IMR-90 (cell line): ENCODE results near the gene LRRC61. TPM values are rescaled to one million over a fixed set of nuclear protein-coding genes. Genes with fewer than 3 reads are reported as not detected.

Experiments
- ATAC-seq: fragments of 200-7000 bp; cut with Tn5 transposase; 2 replicates; pipeline ENCODE4 v1.9.1; 2020; ENCODE audit warnings: low read depth, mild to moderate bottlenecking, moderate library complexity
- BruUV-seq: library from RNA; stranded (reverse); fragments of 400-500 nt; replicated peaks from 2 replicates; lab custom pipeline; 2021; lab: Mats Ljungman, UMichigan
- CTCF ChIA-PET: fragments of 300-600 bp; formaldehyde crosslinking; extraction: SDS; loops from one replicate; lab custom pipeline; 2021; ENCODE audit warnings: antibody characterized with exemption; lab: Yijun Ruan, JAX
- POLR2A ChIA-PET: fragments of 300-600 bp; sonication (Branson Sonifier 250); formaldehyde crosslinking; loops from one replicate; lab custom pipeline; 2022; ENCODE audit warnings: antibody characterized with exemption; ENCODE audit not compliant: unreplicated experiment; lab: Charles Lee
- DNase-seq: peaks from one replicate; pipeline ENCODE4 v3.0.0; 2013
- H2AFZ ChIP-seq: replicated peaks from 2 replicates; pipeline ENCODE3; 2013; ENCODE audit warnings: low read length, mild to moderate bottlenecking; ENCODE audit not compliant: poor library complexity
- H2AK5ac ChIP-seq: 2 replicates; pipeline ENCODE4 v1.6.1; 2013; ENCODE audit warnings: low read depth, low read length, inconsistent platforms
- H2AK9ac ChIP-seq: replicated peaks from 2 replicates; pipeline ENCODE3; 2013; ENCODE audit warnings: mild to moderate bottlenecking, low read depth, low read length, moderate library complexity; ENCODE audit not compliant: poor library complexity
- H2BK120ac ChIP-seq: 2 replicates; pipeline ENCODE4 v1.6.1; 2013; ENCODE audit warnings: low read depth, low read length, inconsistent platforms
- H2BK15ac ChIP-seq: 3 replicates; pipeline ENCODE4 v1.6.1; 2013; ENCODE audit warnings: low read depth, low read length, inconsistent platforms
- H2BK20ac ChIP-seq: 2 replicates; pipeline ENCODE4 v1.6.1; 2013; ENCODE audit warnings: low read depth, mild to moderate bottlenecking, inconsistent platforms, low read length, moderate library complexity
- H2BK5ac ChIP-seq: 2 replicates; pipeline ENCODE4 v1.6.1; 2013; ENCODE audit warnings: mild to moderate bottlenecking, low read depth, low read length, inconsistent platforms; ENCODE audit not compliant: poor library complexity, severe bottlenecking
- H3K14ac ChIP-seq: replicated peaks from 2 replicates; pipeline ENCODE4 v1.6.1; 2013; ENCODE audit warnings: low read depth, low read length, inconsistent platforms
- H3K18ac ChIP-seq: 2 replicates; pipeline ENCODE4 v1.6.1; 2013; ENCODE audit warnings: low read depth, low read length, control low read depth
- H3K23ac ChIP-seq: 2 replicates; pipeline ENCODE4 v1.6.1; 2013; ENCODE audit warnings: low read depth, low read length, inconsistent platforms
- H3K27ac ChIP-seq: 2 replicates; pipeline ENCODE4 v1.5.1; 2013; ENCODE audit warnings: mild to moderate bottlenecking, control low read depth, low read length; ENCODE audit not compliant: insufficient read depth
- H3K27me3 ChIP-seq: 2 replicates; pipeline ENCODE4 v1.6.1; 2013; ENCODE audit warnings: low read length; ENCODE audit not compliant: control insufficient read depth, insufficient read depth
- H3K36me3 ChIP-seq: 2 replicates; pipeline ENCODE4 v1.6.1; 2013; ENCODE audit warnings: low read length, mixed read lengths; ENCODE audit not compliant: control insufficient read depth, insufficient read depth
- H3K4ac ChIP-seq: 2 replicates; pipeline ENCODE4 v1.6.1; 2013; ENCODE audit warnings: low read depth, low read length, inconsistent platforms
- H3K4me1 ChIP-seq: 2 replicates; pipeline ENCODE4 v1.6.1; 2013; ENCODE audit warnings: low read length, mixed read lengths; ENCODE audit not compliant: control insufficient read depth, insufficient read depth
- H3K4me2 ChIP-seq: 2 replicates; pipeline ENCODE4 v1.6.1; 2013; ENCODE audit warnings: low read depth, mild to moderate bottlenecking, control low read depth, low read length, moderate library complexity
- H3K4me3 ChIP-seq: 2 replicates; pipeline ENCODE4 v1.5.1; 2013; ENCODE audit warnings: low read depth, mild to moderate bottlenecking, control low read depth, low read length, moderate library complexity; ENCODE audit not compliant: insufficient read depth
- H3K56ac ChIP-seq: 2 replicates; pipeline ENCODE4 v1.6.1; 2013; ENCODE audit warnings: low read length, inconsistent platforms; ENCODE audit not compliant: insufficient read depth; ENCODE audit errors: extremely low read depth
- H3K79me1 ChIP-seq, 2 experiments: 2 replicates each; pipeline ENCODE4 v1.6.1; 2013; ENCODE audit warnings: low read length in 2 of 2, inconsistent platforms in 1 of 2, low read depth in 1 of 2
- H3K9ac ChIP-seq: 2 replicates; pipeline ENCODE4 v1.6.1; 2013; ENCODE audit warnings: low read depth, low read length, control low read depth
- H3K9me1 ChIP-seq: 2 replicates; pipeline ENCODE4 v1.6.1; 2013; ENCODE audit warnings: low read length, inconsistent platforms; ENCODE audit not compliant: insufficient read depth
- H3K9me3 ChIP-seq: 2 replicates; pipeline ENCODE4 v1.6.1; 2013; ENCODE audit warnings: low read length; ENCODE audit not compliant: control insufficient read depth, insufficient read depth
- H4K20me1 ChIP-seq: 2 replicates; pipeline ENCODE4 v1.6.1; 2013; ENCODE audit warnings: low read length, inconsistent platforms; ENCODE audit not compliant: insufficient read depth
- H4K5ac ChIP-seq: 2 replicates; pipeline ENCODE4 v1.6.1; 2013; ENCODE audit warnings: mild to moderate bottlenecking, low read depth, low read length, control low read depth
- H4K8ac ChIP-seq, 2 experiments: 2 replicates each; pipeline ENCODE4 v1.6.1; 2013; ENCODE audit warnings: low read depth in 2 of 2, low read length in 2 of 2, control low read depth in 1 of 2, inconsistent platforms in 1 of 2
- H4K91ac ChIP-seq: 2 replicates; pipeline ENCODE4 v1.6.1; 2013; ENCODE audit warnings: low read depth, low read length, inconsistent platforms; ENCODE audit not compliant: insufficient read depth
- BHLHE40 ChIP-seq: fragments of 150-350 bp; IDR thresholded peaks from 2 replicates; pipeline ENCODE4 v1.6.1; 2016; ENCODE audit warnings: mild to moderate bottlenecking, low read depth, low read length
- CEBPB ChIP-seq: IDR thresholded peaks from 2 replicates; pipeline ENCODE4 v1.6.1; 2012; ENCODE audit warnings: low read depth, low read length, improper control_type of control experiment
- CTCF ChIP-seq: conservative IDR thresholded peaks from 2 replicates; pipeline ENCODE4 v1.5.1; 2012; ENCODE audit warnings: mild to moderate bottlenecking, low read depth, low read length, improper control_type of control experiment
- ELK1 ChIP-seq: fragments of 150-350 bp; IDR thresholded peaks from 2 replicates; pipeline ENCODE4 v1.6.1; 2016; ENCODE audit warnings: low read depth, mild to moderate bottlenecking, low read length, moderate library complexity, borderline replicate concordance
- FOS ChIP-seq: fragments of 150-350 bp; IDR thresholded peaks from 2 replicates; pipeline ENCODE4 v1.6.1; 2016; ENCODE audit warnings: low read depth, low read length
- MAFK ChIP-seq: IDR thresholded peaks from 2 replicates; pipeline ENCODE4 v1.6.1; 2012; ENCODE audit warnings: low read depth, low read length, improper control_type of control experiment
- MAZ ChIP-seq: IDR thresholded peaks from 2 replicates; pipeline ENCODE4 v1.6.1; 2012; ENCODE audit warnings: low read depth, mild to moderate bottlenecking, low read length, improper control_type of control experiment, moderate library complexity, borderline replicate concordance
- MXI1 ChIP-seq: IDR thresholded peaks from 2 replicates; pipeline ENCODE4 v1.6.1; 2012; ENCODE audit warnings: low read depth, mild to moderate bottlenecking, low read length, moderate library complexity, borderline replicate concordance
- NFE2L2 ChIP-seq: fragments of 150-350 bp; IDR thresholded peaks from 2 replicates; pipeline ENCODE4 v1.6.1; 2016; ENCODE audit warnings: low read depth, mild to moderate bottlenecking, low read length
- RAD21 ChIP-seq: IDR thresholded peaks from 2 replicates; pipeline ENCODE4 v1.6.1; 2012; ENCODE audit warnings: low read length, improper control_type of control experiment
- RCOR1 ChIP-seq: IDR thresholded peaks from 2 replicates; pipeline ENCODE4 v1.6.1; 2012; ENCODE audit warnings: mild to moderate bottlenecking, low read length, improper control_type of control experiment; ENCODE audit not compliant: insufficient replicate concordance
- RFX5 ChIP-seq: IDR thresholded peaks from 2 replicates; pipeline ENCODE4 v1.8.0; 2012; ENCODE audit warnings: low read depth, mild to moderate bottlenecking, low read length, moderate library complexity
- SMC3 ChIP-seq: fragments of 150-350 bp; IDR thresholded peaks from 2 replicates; pipeline ENCODE4 v1.6.1; 2016; ENCODE audit warnings: low read depth, mild to moderate bottlenecking, antibody characterized with exemption, low read length, moderate library complexity
- USF2 ChIP-seq: fragments of 150-350 bp; IDR thresholded peaks from 2 replicates; pipeline ENCODE4 v1.6.1; 2017; ENCODE audit warnings: mild to moderate bottlenecking, antibody characterized with exemption, low read length, low read depth
- WGBS, 2 experiments: methylation state at CpG; one replicate each; pipeline versions ENCODE4 v1.1.5 to v1.1.7; 2013; ENCODE audit warnings: missing lambda C conversion rate in 2 of 2; ENCODE audit not compliant: insufficient read length in 1 of 2; ENCODE audit errors: extremely low coverage in 2 of 2; 5-methylcytosine and 5-hydroxymethylcytosine counted together
- dilution Hi-C: fragments of 300-500 bp; cut with HindIII; formaldehyde crosslinking; loops from one replicate; pipeline ENCODE4 v1.14.3; 2018; ENCODE audit warnings: low sequenced_read_pairs; ENCODE audit not compliant: unreplicated experiment
- in situ Hi-C: fragments of 300-500 bp; cut with MboI; formaldehyde crosslinking; loops from 3 replicates; pipeline ENCODE4 v1.14.3; 2019; ENCODE audit warnings: low sequenced_read_pairs, inconsistent platforms, mixed read lengths
- intact Hi-C: fragments of 100-400 bp; cut with micrococcal nuclease; formaldehyde crosslinking; loops from 2 replicates; pipeline ENCODE4 v1.10.0; 2022
- polyA plus RNA-seq, 3 experiments: library from polyadenylated mRNA; depleted of rRNA; stranded (reverse); fragments of >200 nt; gene quantifications; 2 replicates each; pipeline ENCODE4 v1.2.3, GENCODE V29; 2012; ENCODE audit warnings: low replicate concordance in 1 of 3
- total RNA-seq: library from RNA; depleted of rRNA; stranded (reverse); fragments of >200 nt; gene quantifications from 2 replicates; pipeline ENCODE4 v1.2.3, GENCODE V29; 2012

LRRC61 gene
- total and polyA plus RNA-seq, 2 of the 4 experiments (the other 2 are of a cell fraction): 0.07 TPM; not detected in 1

- Histone ChIP-seq H4K91ac (no peak overlapping the region), H3K79me1 (peaks cover 21 to 48% of the 10 kb centered on the region in 2 experiments; a peak in 3 of 4 replicates), H3K14ac (no peak overlapping the region), H3K9me1 (peaks cover 2% of the 10 kb centered on the region; the same call in 1 of the 2 replicates), H2BK120ac (no peak overlapping the region), H4K8ac (no peak overlapping the region), H3K4me2 (no peak overlapping the region), H3K4me1 (peaks cover 18% of the 10 kb centered on the region), H2AK9ac (peak overlapping the region; percentile 66), H2BK5ac (no peak overlapping the region), H3K4ac (no peak overlapping the region), H3K27me3 (no peaks in the 10 kb centered on the region), H2BK15ac (no peak overlapping the region), H3K27ac (no peak overlapping the region), H3K36me3 (peaks cover 38% of the 10 kb centered on the region), H3K23ac (no peak overlapping the region), H4K5ac (no peak overlapping the region), H3K4me3 (no peak overlapping the region), H3K9ac (no peak overlapping the region), H2AFZ (no peak overlapping the region), H3K9me3 (no peaks in the 10 kb centered on the region), H2BK20ac (no peak overlapping the region), H3K56ac (no peak overlapping the region), H2AK5ac (no peak overlapping the region), H4K20me1 (peaks cover 9% of the 10 kb centered on the region), H3K18ac (no peak overlapping the region)
- ChIA-PET CTCF (interaction anchor here (1.2 kb wide), 1 partner anchor 14 kb away, joined by 3 read pairs; no protein-coding TSS in a partner anchor), POLR2A (interaction anchor here (0.7 kb wide), 1 partner anchor 37 kb away, joined by 6 read pairs; no protein-coding TSS in a partner anchor)
- no TSS peak for BruUV-seq
- 89% methylated on average over 34 of the region's 79 CpGs; no CpG with 5 or more reads in 1 of the 2 experiments for WGBS, 2 experiments
- no peak for DNase-seq
- ATAC-seq: no peak
- intact Hi-C loops (no loop called here), in situ Hi-C loops (no loop called here), dilution Hi-C loops (no loop called here)
- TF ChIP-seq CEBPB: no peak
- no peak for TF ChIP-seq MAFK
- no peak for TF ChIP-seq RAD21
- TF ChIP-seq MXI1: no peak
- no peak for TF ChIP-seq MAZ
- TF ChIP-seq RCOR1: no peak
- no peak for TF ChIP-seq USF2
- TF ChIP-seq RFX5: no peak
- TF ChIP-seq CTCF: no peak
- TF ChIP-seq ELK1: no peak
- TF ChIP-seq BHLHE40: no peak
- no peak for TF ChIP-seq NFE2L2
- no peak for TF ChIP-seq SMC3
- TF ChIP-seq FOS: no peak
Measured at GRCh38 chr7:150372271-150373048, 49.3 kb downstream of the LRRC61 start.
